Smooth muscle cell of the coronary artery (primary cell): Measurements from ENCODE around the gene FOXP4. TPM values are rescaled to one million over a fixed set of nuclear protein-coding genes. Genes with fewer than 3 reads are reported as not detected.

Experiments used
- total RNA-seq: library from RNA; depleted of rRNA; stranded (reverse); fragments of >200 nt; gene quantifications from 2 replicates; pipeline ENCODE4 v1.2.3, GENCODE V29; 2014; ENCODE audit warnings: low replicate concordance

FOXP4 gene, protein sequence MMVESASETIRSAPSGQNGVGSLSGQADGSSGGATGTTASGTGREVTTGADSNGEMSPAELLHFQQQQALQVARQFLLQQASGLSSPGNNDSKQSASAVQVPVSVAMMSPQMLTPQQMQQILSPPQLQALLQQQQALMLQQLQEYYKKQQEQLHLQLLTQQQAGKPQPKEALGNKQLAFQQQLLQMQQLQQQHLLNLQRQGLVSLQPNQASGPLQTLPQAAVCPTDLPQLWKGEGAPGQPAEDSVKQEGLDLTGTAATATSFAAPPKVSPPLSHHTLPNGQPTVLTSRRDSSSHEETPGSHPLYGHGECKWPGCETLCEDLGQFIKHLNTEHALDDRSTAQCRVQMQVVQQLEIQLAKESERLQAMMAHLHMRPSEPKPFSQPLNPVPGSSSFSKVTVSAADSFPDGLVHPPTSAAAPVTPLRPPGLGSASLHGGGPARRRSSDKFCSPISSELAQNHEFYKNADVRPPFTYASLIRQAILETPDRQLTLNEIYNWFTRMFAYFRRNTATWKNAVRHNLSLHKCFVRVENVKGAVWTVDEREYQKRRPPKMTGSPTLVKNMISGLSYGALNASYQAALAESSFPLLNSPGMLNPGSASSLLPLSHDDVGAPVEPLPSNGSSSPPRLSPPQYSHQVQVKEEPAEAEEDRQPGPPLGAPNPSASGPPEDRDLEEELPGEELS
- total RNA-seq, result 0.59 and 1.9 TPM in 2 replicates

DNA sequence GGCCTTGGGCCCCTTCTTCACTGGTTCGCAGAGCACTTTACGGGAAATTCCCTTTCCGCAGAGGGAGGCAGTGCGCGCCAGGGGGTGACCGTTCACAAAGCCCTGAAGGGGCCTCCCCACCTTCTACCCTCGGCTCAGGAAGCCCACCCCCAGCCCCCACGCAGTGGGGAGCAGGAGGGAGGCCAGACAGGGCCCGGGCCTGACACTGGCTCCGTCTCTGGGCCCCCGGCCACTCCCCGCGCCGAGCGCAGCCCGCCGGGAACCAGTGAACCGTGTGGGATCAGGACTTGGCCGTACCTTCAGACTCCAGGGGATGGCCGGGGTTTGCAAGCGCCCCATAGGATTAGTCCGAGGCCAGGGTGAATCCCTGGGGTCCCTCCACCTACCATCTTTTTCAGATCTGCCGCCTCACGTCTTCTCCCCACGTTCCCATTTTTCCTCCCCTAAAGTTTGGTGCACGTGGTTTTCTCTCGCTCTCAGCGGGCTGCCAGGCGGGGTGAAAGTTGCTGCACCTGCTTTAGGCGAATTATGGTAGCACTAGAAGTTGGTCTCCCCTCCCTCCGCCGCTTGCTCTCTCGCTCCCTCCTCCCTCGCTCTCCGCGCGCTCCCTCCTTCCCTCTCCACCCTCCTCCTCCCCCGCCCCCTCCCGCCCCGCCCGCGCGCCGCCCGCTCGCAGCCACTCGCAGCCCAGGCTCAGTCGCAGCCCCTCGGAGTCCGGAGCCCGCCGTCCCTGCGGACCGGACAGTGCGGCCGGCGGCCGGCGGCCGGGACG lies at the start of gene FOXP4:
Gene FOXP4, plus strand, starts transcription at position 679 of the 772 bp plus-strand sequence. CDS start 19,380 bp downstream, outside the sequence.

DNA sequence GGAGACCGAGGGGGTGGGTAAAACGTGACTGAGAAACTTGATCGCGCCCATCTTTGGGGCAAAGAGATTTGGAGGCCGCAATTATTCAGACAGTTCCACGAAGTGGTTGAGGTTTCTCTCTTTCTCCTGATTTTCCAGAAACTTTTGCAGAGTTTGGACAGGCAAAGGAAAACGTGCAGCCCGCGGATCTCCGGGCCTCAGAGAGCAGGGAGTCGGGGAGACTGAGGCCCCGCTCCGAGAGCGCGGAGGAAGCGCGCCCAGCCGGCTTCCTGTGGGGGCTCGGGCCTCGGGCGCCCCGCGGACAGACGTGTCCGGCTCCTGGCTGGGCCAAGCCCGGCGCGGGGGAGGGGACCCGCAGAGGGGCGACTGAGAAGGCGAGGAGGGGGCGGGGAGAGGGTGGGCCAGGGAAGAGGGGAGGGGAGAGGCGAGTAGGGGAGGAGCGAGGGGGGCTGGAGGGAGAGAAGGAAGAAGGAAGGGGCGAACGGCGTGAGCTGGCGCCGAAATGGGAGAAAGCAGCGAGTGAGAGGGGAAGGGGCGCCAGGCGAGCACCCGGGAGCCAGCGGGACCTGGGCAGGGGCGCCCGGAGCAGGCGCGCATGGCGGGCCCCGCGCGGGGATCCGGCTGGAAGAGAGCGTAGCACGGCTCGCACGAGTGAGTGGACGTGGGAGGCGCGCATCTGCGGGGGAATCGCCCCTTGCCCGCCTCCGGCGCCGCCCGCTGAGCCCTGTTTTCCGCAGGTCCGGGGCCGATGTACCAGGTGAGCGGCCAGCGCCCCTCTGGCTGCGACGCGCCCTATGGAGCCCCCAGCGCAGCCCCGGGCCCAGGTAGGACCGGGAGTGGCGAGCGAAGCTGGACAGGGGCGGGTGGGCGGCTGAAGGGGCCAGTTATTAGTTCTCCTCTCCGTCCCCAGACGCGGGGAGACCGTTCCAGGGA lies 92.1 kb downstream of the FOXP4 start, which contains the start of gene MDFI:
Gene MDFI, plus strand, starts transcription at position 467 of the 933 bp plus-strand sequence. Its CDS starts 282 bp downstream, at position 749.

Other genes with a start within 250 kb of the FOXP4 start
- not detected in 2 replicates for gene NCR2, start 210.8 kb upstream of the FOXP4 start, total RNA-seq
- 0.23 and 5.8 TPM in 2 replicates for gene MDFI, start 92.1 kb downstream of the FOXP4 start, total RNA-seq
- gene TFEB, start 189.2 kb downstream of the FOXP4 start, total RNA-seq, result 2.6 and 6.3 TPM in 2 replicates
- not detected in 2 replicates for gene PGC, start 201.0 kb downstream of the FOXP4 start, total RNA-seq
- 1.1 and 4.7 TPM in 2 replicates for gene FRS3, start 233.5 kb downstream of the FOXP4 start, total RNA-seq
- gene PRICKLE4, start 234.4 kb downstream of the FOXP4 start, total RNA-seq, result 0.15 and 0.23 TPM in 2 replicates
- 24.5 and 55.6 TPM in 2 replicates for gene TOMM6, start 241.3 kb downstream of the FOXP4 start, total RNA-seq